H9 (cell line): Measurements from ENCODE around the gene CD46. TPM values are rescaled to one million over a fixed set of nuclear protein-coding genes. Genes with fewer than 3 reads are reported as not detected.

ENCODE experiments used
- DNase-seq: peaks from one replicate; pipeline ENCODE4 v3.0.0-alpha.2; 2017
- H2AFZ ChIP-seq: one replicate; pipeline ENCODE4 v1.6.1; 2013; ENCODE audit warnings: mild to moderate bottlenecking, low read length, control low read depth, moderate library complexity
- H2AK5ac ChIP-seq: 2 replicates; pipeline ENCODE4 v1.6.1; 2013; ENCODE audit warnings: low read length, control low read depth, mixed read lengths; ENCODE audit not compliant: insufficient read length
- H2BK120ac ChIP-seq: one replicate; pipeline ENCODE4 v1.6.1; 2013; ENCODE audit warnings: low read depth, mild to moderate bottlenecking, low read length, control low read depth, inconsistent platforms; ENCODE audit not compliant: poor library complexity, severe bottlenecking
- H2BK12ac ChIP-seq: 2 replicates; pipeline ENCODE4 v1.6.1; 2013; ENCODE audit warnings: low read length, control low read depth, mixed read lengths, low read depth; ENCODE audit not compliant: insufficient read length
- H2BK15ac ChIP-seq: 2 replicates; pipeline ENCODE4 v1.6.1; 2013; ENCODE audit warnings: low read depth, low read length, control low read depth
- H2BK20ac ChIP-seq: one replicate; pipeline ENCODE4 v1.6.1; 2013; ENCODE audit warnings: low read depth, mild to moderate bottlenecking, low read length, control low read depth, inconsistent platforms; ENCODE audit not compliant: poor library complexity, severe bottlenecking
- H2BK5ac ChIP-seq: 2 replicates; pipeline ENCODE4 v1.6.1; 2013; ENCODE audit warnings: low read length, control low read depth, mixed read lengths; ENCODE audit not compliant: insufficient read length
- H3K14ac ChIP-seq: 2 replicates; pipeline ENCODE4 v1.6.1; 2013; ENCODE audit warnings: low read length, control low read depth; ENCODE audit not compliant: insufficient read depth
- H3K18ac ChIP-seq: 2 replicates; pipeline ENCODE4 v1.6.1; 2013; ENCODE audit warnings: low read depth, mild to moderate bottlenecking, mixed read lengths, low read length, control low read depth; ENCODE audit not compliant: insufficient read length
- H3K23ac ChIP-seq: 2 replicates; pipeline ENCODE4 v1.6.1; 2013; ENCODE audit warnings: low read length, control low read depth, mixed read lengths, low read depth; ENCODE audit not compliant: insufficient read length
- H3K23me2 ChIP-seq: 2 replicates; pipeline ENCODE4 v1.6.1; 2013; ENCODE audit warnings: low read depth, mild to moderate bottlenecking, mixed read lengths, low read length, control low read depth; ENCODE audit not compliant: insufficient read length, poor library complexity, severe bottlenecking
- H3K27ac ChIP-seq: 2 replicates; pipeline ENCODE4 v1.5.1; 2013; ENCODE audit warnings: low read length, control low read depth, mixed read lengths, low read depth; ENCODE audit not compliant: insufficient read length
- H3K27me3 ChIP-seq: 2 replicates; pipeline ENCODE4 v1.6.1; 2013; ENCODE audit warnings: low read length, control low read depth, inconsistent platforms; ENCODE audit not compliant: insufficient read depth
- H3K4ac ChIP-seq: 2 replicates; pipeline ENCODE4 v1.6.1; 2013; ENCODE audit warnings: low read depth, mild to moderate bottlenecking, control low read depth, inconsistent platforms, low read length, moderate library complexity
- H3K4me1 ChIP-seq: 2 replicates; pipeline ENCODE4 v1.6.1; 2013; ENCODE audit warnings: low read length, control low read depth, inconsistent platforms; ENCODE audit not compliant: insufficient read depth
- H3K4me2 ChIP-seq: 2 replicates; pipeline ENCODE4 v1.6.1; 2013; ENCODE audit warnings: low read length, control low read depth, mixed read lengths; ENCODE audit not compliant: insufficient read length, insufficient read depth
- H3K56ac ChIP-seq: 2 replicates; pipeline ENCODE4 v1.6.1; 2013; ENCODE audit warnings: low read depth, mild to moderate bottlenecking, mixed read lengths, low read length, control low read depth; ENCODE audit not compliant: insufficient read length
- H3K79me1 ChIP-seq: 2 replicates; pipeline ENCODE4 v1.6.1; 2013; ENCODE audit warnings: low read depth, mild to moderate bottlenecking, moderate library complexity, low read length, control low read depth, inconsistent platforms; ENCODE audit not compliant: insufficient read depth, poor library complexity, severe bottlenecking
- H3K79me2 ChIP-seq: 2 replicates; pipeline ENCODE4 v1.6.1; 2013; ENCODE audit warnings: low read length, control low read depth, inconsistent platforms; ENCODE audit not compliant: insufficient read depth
- H3K9ac ChIP-seq: 2 replicates; pipeline ENCODE4 v1.6.1; 2013; ENCODE audit warnings: low read length, control low read depth, mixed read lengths; ENCODE audit not compliant: insufficient read length; ENCODE audit errors: extremely low read depth
- H3K9me3 ChIP-seq: one replicate; pipeline ENCODE4 v1.6.1; 2013; ENCODE audit warnings: low read depth, low read length, inconsistent platforms; ENCODE audit not compliant: control insufficient read depth
- H3T11ph ChIP-seq: one replicate; pipeline ENCODE4 v1.6.1; 2013; ENCODE audit warnings: mild to moderate bottlenecking, low read length, control low read depth, inconsistent platforms
- H4K20me1 ChIP-seq: one replicate; pipeline ENCODE4 v1.6.1; 2013; ENCODE audit not compliant: control insufficient read depth, insufficient read length, insufficient read depth
- H4K5ac ChIP-seq: 2 replicates; pipeline ENCODE4 v1.6.1; 2013; ENCODE audit warnings: low read depth, mild to moderate bottlenecking, mixed read lengths, low read length, control low read depth; ENCODE audit not compliant: insufficient read length
- H4K8ac ChIP-seq: replicated peaks from 2 replicates; pipeline ENCODE4 v1.6.1; 2013; ENCODE audit warnings: low read length, control low read depth, mixed read lengths, low read depth; ENCODE audit not compliant: insufficient read length
- H4K91ac ChIP-seq: 2 replicates; pipeline ENCODE4 v1.6.1; 2013; ENCODE audit warnings: low read depth, mild to moderate bottlenecking, moderate library complexity, mixed read lengths, low read length, control low read depth; ENCODE audit not compliant: insufficient read length
- H3K27ac Mint-ChIP-seq, 3 experiments: 2 replicates in 2 of 3; 3 replicates in 1 of 3; pipeline ENCODE4 v1.8.0; 2020 to 2021; ENCODE audit warnings: mixed read lengths in 3 of 3, mild to moderate bottlenecking in 1 of 3, moderate library complexity in 1 of 3
- H3K27me3 Mint-ChIP-seq: 2 replicates; pipeline ENCODE4 v1.8.0; 2021; ENCODE audit warnings: low read depth, mild to moderate bottlenecking, moderate library complexity, mixed read lengths
- H3K36me3 Mint-ChIP-seq, 3 experiments: 2 replicates in 2 of 3; 3 replicates in 1 of 3; pipeline ENCODE4 v1.8.0; 2020 to 2021; ENCODE audit warnings: low read depth in 3 of 3, mixed read lengths in 3 of 3; ENCODE audit not compliant: insufficient read depth in 1 of 3
- H3K4me1 Mint-ChIP-seq, 2 experiments: 2 replicates each; pipeline ENCODE4 v1.8.0; 2020; ENCODE audit warnings: mixed read lengths in 2 of 2
- H3K4me3 Mint-ChIP-seq, 2 experiments: 2 replicates in 1 of 2; 3 replicates in 1 of 2; pipeline ENCODE4 v1.8.0; 2020 to 2021; ENCODE audit warnings: mild to moderate bottlenecking in 2 of 2, mixed read lengths in 2 of 2, moderate library complexity in 1 of 2
- H3K9me3 Mint-ChIP-seq, 2 experiments: 2 replicates in 1 of 2; 3 replicates in 1 of 2; pipeline ENCODE4 v1.8.0; 2020; ENCODE audit warnings: mild to moderate bottlenecking in 2 of 2, mixed read lengths in 2 of 2, moderate library complexity in 1 of 2
- WGBS: extraction: QIAGEN DNeasy Blood & Tissue Kit; methylation state at CpG from one replicate; pipeline ENCODE4 v1.1.7; 2013; ENCODE audit warnings: missing lambda C conversion rate, low lambda C conversion rate, mixed read lengths; ENCODE audit not compliant: insufficient read length; ENCODE audit errors: extremely low coverage; 5-methylcytosine and 5-hydroxymethylcytosine counted together
- total RNA-seq: library from RNA; stranded (reverse); gene quantifications from 2 replicates; pipeline ENCODE4 v1.2.1, GENCODE V29; 2021
- TF ChIP-seq, protein P1 (sequence below): fragments of 200-600 bp; sonication (generic); conservative IDR thresholded peaks from 3 replicates; pipeline ENCODE4 v1.8.0; 2021; ENCODE audit warnings: antibody characterized with exemption, mild to moderate bottlenecking

CD46 gene
- total RNA-seq, 1 experiment from 2014 or later: 89.2 TPM

DNA sequence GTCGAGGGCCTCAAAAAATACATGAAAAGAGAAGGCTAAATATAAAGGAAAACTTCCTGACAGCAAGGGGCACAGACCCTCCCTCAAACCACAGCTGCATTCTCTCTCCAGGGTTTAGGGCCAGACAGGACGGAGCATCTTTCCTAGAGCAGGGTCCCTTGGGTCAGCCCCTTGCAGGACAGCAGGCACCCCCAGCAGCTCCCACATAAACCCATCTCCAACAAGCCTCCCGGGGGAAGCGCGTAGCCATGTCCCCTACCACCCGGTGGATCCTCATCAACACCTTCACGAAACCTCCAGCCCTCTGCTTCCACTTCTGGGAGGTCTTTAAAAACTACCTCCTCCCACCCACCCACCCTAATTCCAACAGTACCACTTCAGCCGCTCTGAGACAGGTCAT lies 59.5 kb downstream of the CD46 start:
- Histone ChIP-seq H3K18ac (no peak overlapping the region), H3K4me2 (no peak overlapping the region), H3K9me3 (no peaks in the 10 kb centered on the region), H3K14ac (no peak overlapping the region), H3K79me2 (no peaks in the 10 kb centered on the region), H3K9ac (no peak overlapping the region), H3K27me3 (no peaks in the 10 kb centered on the region), H2BK120ac (no peak overlapping the region), H4K20me1 (no peaks in the 10 kb centered on the region), H3K23me2 (no peaks in the 10 kb centered on the region), H3K4ac (no peak overlapping the region), H2AFZ (no peak overlapping the region), H3K23ac (no peak overlapping the region), H3K4me1 (no peaks in the 10 kb centered on the region), H3K79me1 (no peaks in the 10 kb centered on the region), H4K8ac (no peak overlapping the region), H2BK5ac (no peak overlapping the region), H2AK5ac (no peak overlapping the region), H2BK20ac (no peak overlapping the region), H3K27ac (no peak overlapping the region), H4K5ac (no peak overlapping the region), H2BK15ac (no peak overlapping the region), H2BK12ac (no peak overlapping the region), H4K91ac (no peak overlapping the region), H3K56ac (no peak overlapping the region), H3T11ph (no peak overlapping the region)
- TF ChIP-seq, protein P1, sequence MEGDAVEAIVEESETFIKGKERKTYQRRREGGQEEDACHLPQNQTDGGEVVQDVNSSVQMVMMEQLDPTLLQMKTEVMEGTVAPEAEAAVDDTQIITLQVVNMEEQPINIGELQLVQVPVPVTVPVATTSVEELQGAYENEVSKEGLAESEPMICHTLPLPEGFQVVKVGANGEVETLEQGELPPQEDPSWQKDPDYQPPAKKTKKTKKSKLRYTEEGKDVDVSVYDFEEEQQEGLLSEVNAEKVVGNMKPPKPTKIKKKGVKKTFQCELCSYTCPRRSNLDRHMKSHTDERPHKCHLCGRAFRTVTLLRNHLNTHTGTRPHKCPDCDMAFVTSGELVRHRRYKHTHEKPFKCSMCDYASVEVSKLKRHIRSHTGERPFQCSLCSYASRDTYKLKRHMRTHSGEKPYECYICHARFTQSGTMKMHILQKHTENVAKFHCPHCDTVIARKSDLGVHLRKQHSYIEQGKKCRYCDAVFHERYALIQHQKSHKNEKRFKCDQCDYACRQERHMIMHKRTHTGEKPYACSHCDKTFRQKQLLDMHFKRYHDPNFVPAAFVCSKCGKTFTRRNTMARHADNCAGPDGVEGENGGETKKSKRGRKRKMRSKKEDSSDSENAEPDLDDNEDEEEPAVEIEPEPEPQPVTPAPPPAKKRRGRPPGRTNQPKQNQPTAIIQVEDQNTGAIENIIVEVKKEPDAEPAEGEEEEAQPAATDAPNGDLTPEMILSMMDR: no peak
- peak overlapping the region in 1 of 3 experiments; percentile 97; a peak in 1 of 7 replicates for H3K27ac Mint-ChIP-seq
- H3K36me3 Mint-ChIP-seq: peaks cover 0 to 4% (median 3%) of the 10 kb centered on the region in 3 experiments; a peak in 2 of 7 replicates
- H3K27me3 Mint-ChIP-seq: no peaks in the 10 kb centered on the region
- DNase-seq: no peak
- peaks cover 9 to 17% of the 10 kb centered on the region in 2 experiments for H3K4me1 Mint-ChIP-seq
- H3K9me3 Mint-ChIP-seq: no peaks in the 10 kb centered on the region; a peak in 1 of 5 replicates
- WGBS: no CpG with 5 or more reads among the region's 8 CpGs
- H3K4me3 Mint-ChIP-seq: no peak overlapping the region
